ENCODE measurements around the gene VPS52.
A peak's percentile ranks its signal among the peaks of the same experiment; 100 is the strongest.

The VPS52 gene

DNA sequence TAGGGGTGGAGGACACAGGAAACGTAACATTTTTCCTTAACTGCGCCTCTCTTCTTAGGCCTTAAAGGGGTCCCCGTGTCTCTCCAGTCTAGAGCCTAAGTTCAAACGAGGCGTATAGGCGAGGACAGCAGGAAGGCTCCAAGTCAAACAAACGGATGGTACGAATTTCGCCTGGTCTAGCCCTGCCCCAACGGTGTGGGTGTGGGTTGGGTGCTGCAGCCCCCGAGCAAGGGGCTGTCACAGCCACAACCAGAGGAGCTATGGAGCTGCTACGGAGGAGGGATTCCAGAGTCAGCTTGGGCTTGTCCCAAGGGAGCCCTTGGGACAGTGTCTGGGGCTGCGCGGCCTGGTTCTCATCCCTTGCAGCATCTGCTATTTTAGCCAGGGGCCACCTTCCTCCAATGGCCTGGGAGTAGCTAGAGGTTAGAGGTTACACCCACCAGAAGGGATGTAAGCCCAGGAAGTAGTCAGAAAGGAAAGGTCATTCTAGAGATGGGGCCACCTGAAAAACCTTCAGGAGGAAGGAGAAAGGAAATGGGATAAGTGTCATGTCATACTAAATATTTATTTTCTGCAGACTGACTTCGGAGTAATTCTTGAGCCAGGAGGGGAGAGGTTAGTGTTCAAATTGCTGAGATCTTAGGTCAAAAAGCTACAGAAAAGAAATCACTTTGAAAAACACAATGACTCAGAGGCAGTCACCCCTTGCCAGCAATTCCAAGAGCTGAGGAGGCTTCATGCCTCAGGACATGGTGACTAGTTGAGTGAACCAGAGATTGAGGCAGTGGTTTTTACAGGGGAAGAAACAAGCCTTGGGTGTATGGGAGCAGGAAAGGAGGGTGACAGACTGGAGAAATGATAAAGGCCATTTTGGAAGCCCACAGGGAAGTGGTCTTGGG lies 21.7 kb downstream of the VPS52 start:
- H3K4me3 ChIP-seq (ENCODE audit: low read depth, low read length) = peak overlapping the region; percentile 78
- no peaks in the 10 kb centered on the region for H3K9me3 ChIP-seq (ENCODE audit: severe bottlenecking)
- TF ChIP-seq, protein P1, sequence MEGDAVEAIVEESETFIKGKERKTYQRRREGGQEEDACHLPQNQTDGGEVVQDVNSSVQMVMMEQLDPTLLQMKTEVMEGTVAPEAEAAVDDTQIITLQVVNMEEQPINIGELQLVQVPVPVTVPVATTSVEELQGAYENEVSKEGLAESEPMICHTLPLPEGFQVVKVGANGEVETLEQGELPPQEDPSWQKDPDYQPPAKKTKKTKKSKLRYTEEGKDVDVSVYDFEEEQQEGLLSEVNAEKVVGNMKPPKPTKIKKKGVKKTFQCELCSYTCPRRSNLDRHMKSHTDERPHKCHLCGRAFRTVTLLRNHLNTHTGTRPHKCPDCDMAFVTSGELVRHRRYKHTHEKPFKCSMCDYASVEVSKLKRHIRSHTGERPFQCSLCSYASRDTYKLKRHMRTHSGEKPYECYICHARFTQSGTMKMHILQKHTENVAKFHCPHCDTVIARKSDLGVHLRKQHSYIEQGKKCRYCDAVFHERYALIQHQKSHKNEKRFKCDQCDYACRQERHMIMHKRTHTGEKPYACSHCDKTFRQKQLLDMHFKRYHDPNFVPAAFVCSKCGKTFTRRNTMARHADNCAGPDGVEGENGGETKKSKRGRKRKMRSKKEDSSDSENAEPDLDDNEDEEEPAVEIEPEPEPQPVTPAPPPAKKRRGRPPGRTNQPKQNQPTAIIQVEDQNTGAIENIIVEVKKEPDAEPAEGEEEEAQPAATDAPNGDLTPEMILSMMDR (IDR thresholded peaks at IDR 0.05; ENCODE audit: low read depth, low read length) = no peak
- H3K36me3 ChIP-seq = peaks cover 13% of the 10 kb centered on the region
- H3K27me3 ChIP-seq (ENCODE audit: insufficient read depth, low read depth, severe bottlenecking) = no peaks in the 10 kb centered on the region
- peak overlapping the region; percentile 69 for H3K27ac ChIP-seq
- DNase-seq = peak; percentile 34

- Histone ChIP-seq H3K9me3 (ENCODE audit: severe bottlenecking) (no peaks in the 10 kb centered on the region), H3K27ac (peak overlapping the region; percentile 69), H3K4me3 (ENCODE audit: low read depth, low read length) (peak overlapping the region; percentile 78), H3K27me3 (ENCODE audit: insufficient read depth, low read depth, severe bottlenecking) (no peaks in the 10 kb centered on the region), H3K36me3 (peaks cover 13% of the 10 kb centered on the region)
- DNase-seq = peak; percentile 100
- TF ChIP-seq, protein P1 (IDR thresholded peaks at IDR 0.05; ENCODE audit: low read depth, low read length) = peak; percentile 39; the same call in 1 of the 2 replicates
Observed at GRCh38 chr6:33248932-33249731, 22.5 kb downstream of the VPS52 start.

GRCh38 chr6:33248643-33248931 lies 23.1 kb downstream of the VPS52 start:
- Histone ChIP-seq H3K27me3 (ENCODE audit: insufficient read depth, low read depth, severe bottlenecking) (no peaks in the 10 kb centered on the region), H3K9me3 (ENCODE audit: severe bottlenecking) (no peaks in the 10 kb centered on the region), H3K27ac (peak overlapping the region; percentile 37), H3K36me3 (peaks cover 13% of the 10 kb centered on the region), H3K4me3 (ENCODE audit: low read depth, low read length) (peak overlapping the region; percentile 78)
- no peak for DNase-seq
- TF ChIP-seq, protein P1 (IDR thresholded peaks at IDR 0.05; ENCODE audit: low read depth, low read length) = no peak

GRCh38 chr6:33247977-33248642 lies 23.6 kb downstream of the VPS52 start:
- peak overlapping the region; percentile 78 for H3K4me3 ChIP-seq (ENCODE audit: low read depth, low read length)
- TF ChIP-seq, protein P1 (IDR thresholded peaks at IDR 0.05; ENCODE audit: low read depth, low read length) = peak; percentile 99
- no peaks in the 10 kb centered on the region for H3K27me3 ChIP-seq (ENCODE audit: insufficient read depth, low read depth, severe bottlenecking)
- H3K27ac ChIP-seq = peak overlapping the region; percentile 38
- no peaks in the 10 kb centered on the region for H3K9me3 ChIP-seq (ENCODE audit: severe bottlenecking)
- H3K36me3 ChIP-seq = peaks cover 13% of the 10 kb centered on the region
- DNase-seq = peak; percentile 97

DNA sequence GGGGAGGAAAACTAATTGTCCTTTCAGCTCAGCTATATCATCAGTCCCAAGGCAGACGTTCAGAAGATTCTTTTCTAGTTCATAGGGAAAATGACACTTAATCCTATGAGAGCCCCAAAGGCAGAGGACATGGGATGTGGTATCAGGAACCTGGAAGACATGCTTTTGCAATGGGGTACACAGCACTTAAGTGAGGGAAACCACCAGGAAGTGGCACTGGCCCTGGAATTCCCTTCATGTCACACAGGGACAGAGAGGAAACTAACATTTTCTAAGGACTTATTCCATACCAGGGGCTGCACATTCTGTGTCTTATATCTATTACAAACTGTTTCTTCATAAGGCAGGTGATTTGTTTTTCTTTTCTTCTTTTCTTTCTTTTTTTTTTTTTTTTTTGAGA lies 28.2 kb downstream of the VPS52 start:
- no peaks in the 10 kb centered on the region for H3K36me3 ChIP-seq
- no peaks in the 10 kb centered on the region for H3K9me3 ChIP-seq (ENCODE audit: severe bottlenecking)
- H3K4me3 ChIP-seq (ENCODE audit: low read depth, low read length) = no peak overlapping the region
- H3K27ac ChIP-seq = no peak overlapping the region
- no peaks in the 10 kb centered on the region for H3K27me3 ChIP-seq (ENCODE audit: insufficient read depth, low read depth, severe bottlenecking)
- DNase-seq = no peak
- TF ChIP-seq, protein P1 (IDR thresholded peaks at IDR 0.05; ENCODE audit: low read depth, low read length) = no peak

Data from WERI-Rb-1 (cell line).